ENCODE data around the gene NEK7.
"Not testable (repeated sequence)": the region's sequence is repeated elsewhere in the genome, so short reads cannot be mapped to it uniquely, and the experiment has no call there.

NEK7 gene

GRCh38 chr1:198212126-198212525, 55.3 kb downstream of the NEK7 start:
- no peak for DNase-seq

- DNase-seq: no peak
These were observed 55.9 kb downstream of the NEK7 start for GRCh38 chr1:198212675-198213074.

- no peak for DNase-seq
These were observed 58.1 kb downstream of the NEK7 start for GRCh38 chr1:198214924-198215323.

GRCh38 chr1:198220428-198220827, 63.6 kb downstream of the NEK7 start:
- DNase-seq: no peak

GRCh38 chr1:198227010-198227409, 70.2 kb downstream of the NEK7 start:
- not testable (repeated sequence) for DNase-seq

- DNase-seq: not testable (repeated sequence)
These were observed 70.7 kb downstream of the NEK7 start for GRCh38 chr1:198227454-198227853.

GRCh38 chr1:198228925-198229324, 72.1 kb downstream of the NEK7 start:
- DNase-seq: no peak

GRCh38 chr1:198231779-198232178, 75.0 kb downstream of the NEK7 start:
- no peak for DNase-seq

GRCh38 chr1:198232378-198232777, 75.6 kb downstream of the NEK7 start:
- DNase-seq: no peak

- no peak for DNase-seq
These were observed 76.3 kb downstream of the NEK7 start for GRCh38 chr1:198232940-198233675.

GRCh38 chr1:198234520-198235251, 77.9 kb downstream of the NEK7 start:
- DNase-seq: no peak

GRCh38 chr1:198238121-198238520, 81.3 kb downstream of the NEK7 start:
- no peak for DNase-seq

- no peak for DNase-seq
These were observed 84.8 kb downstream of the NEK7 start for GRCh38 chr1:198241553-198241952.

GRCh38 chr1:198244772-198245171, 88.0 kb downstream of the NEK7 start:
- DNase-seq: no peak

GRCh38 chr1:198245379-198245778, 88.6 kb downstream of the NEK7 start:
- no peak for DNase-seq

GRCh38 chr1:198246337-198246736, 89.5 kb downstream of the NEK7 start:
- DNase-seq: no peak

GRCh38 chr1:198253259-198253658, 96.5 kb downstream of the NEK7 start:
- DNase-seq: no peak

GRCh38 chr1:198253668-198254067, 96.9 kb downstream of the NEK7 start:
- DNase-seq: no peak

- DNase-seq: no peak
These were observed 97.7 kb downstream of the NEK7 start for GRCh38 chr1:198254521-198254920.

GRCh38 chr1:198254948-198255347, 98.2 kb downstream of the NEK7 start:
- DNase-seq: no peak

GRCh38 chr1:198255784-198256183, 99.0 kb downstream of the NEK7 start:
- DNase-seq: no peak

GRCh38 chr1:198258491-198258890, 101.7 kb downstream of the NEK7 start:
- DNase-seq: no peak

- no peak for DNase-seq
These were observed 102.7 kb downstream of the NEK7 start for GRCh38 chr1:198259333-198260074.

GRCh38 chr1:198261886-198262285, 105.1 kb downstream of the NEK7 start:
- DNase-seq: no peak

Measured in NCI-H1048 (cell line).